ENCODE data around the gene CTSD. TPM values are rescaled to one million over a fixed set of nuclear protein-coding genes. Genes with fewer than 3 reads are reported as not detected.

Gene CTSD
- polyA plus RNA-seq, 1 donor from 2014 or later, result 30.5 TPM

DNA sequence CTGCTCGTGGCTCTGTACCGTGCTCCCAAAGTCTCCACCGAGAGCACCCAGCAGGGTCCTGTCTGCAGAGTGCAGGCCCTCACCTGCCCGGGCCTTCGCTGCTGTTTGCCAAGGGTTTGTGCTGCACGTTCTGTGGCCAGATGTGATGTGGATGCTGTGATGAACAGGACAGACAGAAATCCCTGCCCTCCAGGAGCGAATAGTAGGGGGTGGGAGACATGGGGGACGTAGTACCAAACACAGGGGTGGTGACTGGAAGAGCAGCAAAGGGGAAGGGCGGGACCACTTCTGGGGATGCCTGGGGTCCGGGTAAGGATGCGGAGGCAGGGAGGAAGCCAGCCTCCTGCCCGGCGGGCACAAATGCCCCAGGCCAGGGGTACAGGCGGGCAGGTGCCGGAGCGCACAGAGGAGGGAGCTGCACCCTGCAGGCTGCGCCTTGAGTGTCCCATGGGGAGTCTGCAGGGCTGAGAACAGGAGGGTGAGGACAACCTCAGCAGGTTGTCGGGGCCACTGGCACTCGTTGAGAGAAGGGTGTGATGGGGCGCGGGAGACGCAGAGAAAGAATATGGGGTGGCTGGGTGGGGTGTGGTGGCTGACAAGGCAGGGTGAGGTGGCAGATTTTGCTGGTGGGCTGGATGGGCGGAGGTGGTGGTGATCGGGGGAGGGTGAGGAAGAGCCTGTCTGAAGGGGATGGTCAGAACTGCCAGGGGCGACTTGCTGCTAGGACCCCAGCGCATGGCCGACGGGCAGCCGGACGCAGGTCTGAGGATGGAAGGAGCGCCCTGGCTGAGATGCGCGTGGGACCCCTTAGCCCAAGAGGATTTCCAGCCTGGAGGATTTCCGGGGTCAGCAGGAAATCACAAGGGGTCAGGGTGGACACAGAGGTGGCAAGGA, 16.3 kb upstream of the CTSD start:
- Histone ChIP-seq H3K4me2 (ENCODE audit: low read length) (no peak overlapping the region), H3K27me3 (ENCODE audit: insufficient read depth, low read depth, low read length) (no peaks in the 10 kb centered on the region), H3K9me3 (ENCODE audit: low read length) (no peaks in the 10 kb centered on the region), H2AFZ (ENCODE audit: low read depth, low read length) (no peak overlapping the region), H3F3A (ENCODE audit: insufficient read depth, low read length, poor library complexity, severe bottlenecking) (no peaks in the 10 kb centered on the region), H3K36me3 (ENCODE audit: insufficient read depth, low read length) (no peaks in the 10 kb centered on the region), H4K20me1 (ENCODE audit: insufficient read depth) (no peaks in the 10 kb centered on the region), H3K27ac (ENCODE audit: low read length) (no peak overlapping the region), H3K9ac (ENCODE audit: low read length) (no peak overlapping the region), H3K4me3 (ENCODE audit: low read length) (no peak overlapping the region), H3K9me2 (ENCODE audit: insufficient read depth, low read length) (no peaks in the 10 kb centered on the region), H3K79me2 (replicated peaks; ENCODE audit: insufficient read depth, low read length) (no peaks in the 10 kb centered on the region)
- no peak for TF ChIP-seq EZH2 (IDR thresholded peaks at IDR 0.05; ENCODE audit: borderline replicate concordance, insufficient read depth, low read length, poor library complexity, severe bottlenecking)
- TF ChIP-seq POLR2AphosphoS5 (IDR thresholded peaks at IDR 0.05), result no peak
- TF ChIP-seq MXI1 (conservative IDR thresholded peaks at IDR 0.05; ENCODE audit: poor library complexity, severe bottlenecking), result no peak
- TF ChIP-seq, protein P1, sequence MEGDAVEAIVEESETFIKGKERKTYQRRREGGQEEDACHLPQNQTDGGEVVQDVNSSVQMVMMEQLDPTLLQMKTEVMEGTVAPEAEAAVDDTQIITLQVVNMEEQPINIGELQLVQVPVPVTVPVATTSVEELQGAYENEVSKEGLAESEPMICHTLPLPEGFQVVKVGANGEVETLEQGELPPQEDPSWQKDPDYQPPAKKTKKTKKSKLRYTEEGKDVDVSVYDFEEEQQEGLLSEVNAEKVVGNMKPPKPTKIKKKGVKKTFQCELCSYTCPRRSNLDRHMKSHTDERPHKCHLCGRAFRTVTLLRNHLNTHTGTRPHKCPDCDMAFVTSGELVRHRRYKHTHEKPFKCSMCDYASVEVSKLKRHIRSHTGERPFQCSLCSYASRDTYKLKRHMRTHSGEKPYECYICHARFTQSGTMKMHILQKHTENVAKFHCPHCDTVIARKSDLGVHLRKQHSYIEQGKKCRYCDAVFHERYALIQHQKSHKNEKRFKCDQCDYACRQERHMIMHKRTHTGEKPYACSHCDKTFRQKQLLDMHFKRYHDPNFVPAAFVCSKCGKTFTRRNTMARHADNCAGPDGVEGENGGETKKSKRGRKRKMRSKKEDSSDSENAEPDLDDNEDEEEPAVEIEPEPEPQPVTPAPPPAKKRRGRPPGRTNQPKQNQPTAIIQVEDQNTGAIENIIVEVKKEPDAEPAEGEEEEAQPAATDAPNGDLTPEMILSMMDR (IDR thresholded peaks at IDR 0.05; ENCODE audit: poor library complexity, severe bottlenecking), result no peak
- TF ChIP-seq, protein P2, sequence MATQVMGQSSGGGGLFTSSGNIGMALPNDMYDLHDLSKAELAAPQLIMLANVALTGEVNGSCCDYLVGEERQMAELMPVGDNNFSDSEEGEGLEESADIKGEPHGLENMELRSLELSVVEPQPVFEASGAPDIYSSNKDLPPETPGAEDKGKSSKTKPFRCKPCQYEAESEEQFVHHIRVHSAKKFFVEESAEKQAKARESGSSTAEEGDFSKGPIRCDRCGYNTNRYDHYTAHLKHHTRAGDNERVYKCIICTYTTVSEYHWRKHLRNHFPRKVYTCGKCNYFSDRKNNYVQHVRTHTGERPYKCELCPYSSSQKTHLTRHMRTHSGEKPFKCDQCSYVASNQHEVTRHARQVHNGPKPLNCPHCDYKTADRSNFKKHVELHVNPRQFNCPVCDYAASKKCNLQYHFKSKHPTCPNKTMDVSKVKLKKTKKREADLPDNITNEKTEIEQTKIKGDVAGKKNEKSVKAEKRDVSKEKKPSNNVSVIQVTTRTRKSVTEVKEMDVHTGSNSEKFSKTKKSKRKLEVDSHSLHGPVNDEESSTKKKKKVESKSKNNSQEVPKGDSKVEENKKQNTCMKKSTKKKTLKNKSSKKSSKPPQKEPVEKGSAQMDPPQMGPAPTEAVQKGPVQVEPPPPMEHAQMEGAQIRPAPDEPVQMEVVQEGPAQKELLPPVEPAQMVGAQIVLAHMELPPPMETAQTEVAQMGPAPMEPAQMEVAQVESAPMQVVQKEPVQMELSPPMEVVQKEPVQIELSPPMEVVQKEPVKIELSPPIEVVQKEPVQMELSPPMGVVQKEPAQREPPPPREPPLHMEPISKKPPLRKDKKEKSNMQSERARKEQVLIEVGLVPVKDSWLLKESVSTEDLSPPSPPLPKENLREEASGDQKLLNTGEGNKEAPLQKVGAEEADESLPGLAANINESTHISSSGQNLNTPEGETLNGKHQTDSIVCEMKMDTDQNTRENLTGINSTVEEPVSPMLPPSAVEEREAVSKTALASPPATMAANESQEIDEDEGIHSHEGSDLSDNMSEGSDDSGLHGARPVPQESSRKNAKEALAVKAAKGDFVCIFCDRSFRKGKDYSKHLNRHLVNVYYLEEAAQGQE (IDR thresholded peaks at IDR 0.05; ENCODE audit: borderline replicate concordance), result no peak
- TF ChIP-seq TAF1 (IDR thresholded peaks at IDR 0.05; ENCODE audit: low read depth), result no peak
- no peak for TF ChIP-seq RAD21 (conservative IDR thresholded peaks at IDR 0.05)
- no peak for TF ChIP-seq EP300 (conservative IDR thresholded peaks at IDR 0.05; ENCODE audit: poor library complexity, severe bottlenecking)
- no peak for TF ChIP-seq SMC3 (conservative IDR thresholded peaks at IDR 0.05; ENCODE audit: poor library complexity)

DNA sequence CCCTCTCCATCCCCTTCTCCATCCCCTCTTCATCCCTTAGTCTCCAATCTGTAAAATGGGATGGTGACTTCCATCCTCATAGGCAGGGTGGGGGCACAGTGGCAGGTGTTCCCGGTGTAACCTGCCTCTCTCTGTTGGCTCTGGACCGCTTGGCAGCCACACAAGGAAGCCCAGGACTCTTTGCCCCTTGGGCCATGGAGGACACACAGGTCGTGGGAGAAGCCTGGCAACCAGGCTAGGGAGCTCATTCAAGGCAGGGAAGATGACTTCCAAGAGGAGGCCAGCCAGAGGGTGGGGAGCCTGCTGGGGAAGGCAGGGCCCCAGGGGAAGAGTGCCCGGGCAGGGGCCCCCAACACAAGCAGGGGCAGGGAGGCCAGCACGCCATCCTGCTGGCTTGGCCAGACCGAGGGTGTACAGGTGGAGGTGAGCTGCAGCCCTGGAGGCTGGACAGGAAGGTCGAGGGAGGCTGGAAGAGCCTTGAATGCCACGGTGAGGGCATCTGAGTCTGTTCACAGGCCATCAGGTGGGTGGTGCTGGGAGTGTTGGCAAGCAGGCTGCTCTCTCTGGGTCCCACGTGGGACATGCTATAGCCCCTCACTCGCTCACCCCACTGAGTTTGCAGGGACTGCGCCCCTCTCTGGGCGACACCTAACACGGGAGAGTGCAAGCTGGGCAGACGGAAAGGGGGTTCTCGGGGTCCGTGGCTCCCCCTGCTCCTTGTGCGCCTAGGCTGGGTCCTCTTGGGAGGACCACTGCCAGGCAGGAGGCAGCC, 15.5 kb upstream of the CTSD start:
- Histone ChIP-seq H3K4me2 (ENCODE audit: low read length) (no peak overlapping the region), H3K9me2 (ENCODE audit: insufficient read depth, low read length) (no peaks in the 10 kb centered on the region), H2AFZ (ENCODE audit: low read depth, low read length) (no peak overlapping the region), H3K9ac (ENCODE audit: low read length) (no peak overlapping the region), H3K27me3 (ENCODE audit: insufficient read depth, low read depth, low read length) (no peaks in the 10 kb centered on the region), H3K27ac (ENCODE audit: low read length) (no peak overlapping the region), H3K36me3 (ENCODE audit: insufficient read depth, low read length) (no peaks in the 10 kb centered on the region), H3F3A (ENCODE audit: insufficient read depth, low read length, poor library complexity, severe bottlenecking) (no peaks in the 10 kb centered on the region), H3K79me2 (replicated peaks; ENCODE audit: insufficient read depth, low read length) (no peaks in the 10 kb centered on the region), H3K4me3 (ENCODE audit: low read length) (no peak overlapping the region), H3K9me3 (ENCODE audit: low read length) (no peaks in the 10 kb centered on the region), H4K20me1 (ENCODE audit: insufficient read depth) (no peaks in the 10 kb centered on the region)
- TF ChIP-seq SMC3 (conservative IDR thresholded peaks at IDR 0.05; ENCODE audit: poor library complexity), result no peak
- TF ChIP-seq EP300 (conservative IDR thresholded peaks at IDR 0.05; ENCODE audit: poor library complexity, severe bottlenecking), result no peak
- TF ChIP-seq, protein P2 (IDR thresholded peaks at IDR 0.05; ENCODE audit: borderline replicate concordance), result no peak
- no peak for TF ChIP-seq TAF1 (IDR thresholded peaks at IDR 0.05; ENCODE audit: low read depth)
- TF ChIP-seq POLR2AphosphoS5 (IDR thresholded peaks at IDR 0.05), result no peak
- no peak for TF ChIP-seq RAD21 (conservative IDR thresholded peaks at IDR 0.05)
- TF ChIP-seq, protein P1 (IDR thresholded peaks at IDR 0.05; ENCODE audit: poor library complexity, severe bottlenecking), result no peak
- no peak for TF ChIP-seq EZH2 (IDR thresholded peaks at IDR 0.05; ENCODE audit: borderline replicate concordance, insufficient read depth, low read length, poor library complexity, severe bottlenecking)
- TF ChIP-seq MXI1 (conservative IDR thresholded peaks at IDR 0.05; ENCODE audit: poor library complexity, severe bottlenecking), result no peak

Measured in neural cell (in vitro differentiated cells).